Activated naive CD8-positive, alpha-beta T cell treated with anti-CD3 and anti-CD28 coated beads, Interleukin-2, amount 50 U/mL, for 24 hours (primary cell): ENCODE measurements around the gene MYO7B.

Experiments used
- ATAC-seq: fragments of 150-1000 bp; cut with Tn5 transposase; one replicate; pipeline ENCODE4 v1.10.0; 2021
- DNase-seq: peaks from one replicate; pipeline ENCODE4 v3.0.0; 2021
- H3K27ac Mint-ChIP-seq: one replicate; pipeline ENCODE4 v1.8.0; 2021; ENCODE audit warnings: mild to moderate bottlenecking, mixed read lengths
- H3K27me3 Mint-ChIP-seq: one replicate; pipeline ENCODE4 v1.8.0; 2021; ENCODE audit warnings: mixed read lengths
- H3K36me3 Mint-ChIP-seq: one replicate; pipeline ENCODE4 v1.8.0; 2021; ENCODE audit warnings: low read depth, mixed read lengths
- H3K4me1 Mint-ChIP-seq: one replicate; pipeline ENCODE4 v1.8.0; 2021; ENCODE audit warnings: mixed read lengths
- H3K4me3 Mint-ChIP-seq: one replicate; pipeline ENCODE4 v1.8.0; 2021; ENCODE audit warnings: mild to moderate bottlenecking, moderate library complexity, mixed read lengths
- H3K9me3 Mint-ChIP-seq: one replicate; pipeline ENCODE4 v1.8.0; 2021; ENCODE audit warnings: mixed read lengths

MYO7B gene

DNA sequence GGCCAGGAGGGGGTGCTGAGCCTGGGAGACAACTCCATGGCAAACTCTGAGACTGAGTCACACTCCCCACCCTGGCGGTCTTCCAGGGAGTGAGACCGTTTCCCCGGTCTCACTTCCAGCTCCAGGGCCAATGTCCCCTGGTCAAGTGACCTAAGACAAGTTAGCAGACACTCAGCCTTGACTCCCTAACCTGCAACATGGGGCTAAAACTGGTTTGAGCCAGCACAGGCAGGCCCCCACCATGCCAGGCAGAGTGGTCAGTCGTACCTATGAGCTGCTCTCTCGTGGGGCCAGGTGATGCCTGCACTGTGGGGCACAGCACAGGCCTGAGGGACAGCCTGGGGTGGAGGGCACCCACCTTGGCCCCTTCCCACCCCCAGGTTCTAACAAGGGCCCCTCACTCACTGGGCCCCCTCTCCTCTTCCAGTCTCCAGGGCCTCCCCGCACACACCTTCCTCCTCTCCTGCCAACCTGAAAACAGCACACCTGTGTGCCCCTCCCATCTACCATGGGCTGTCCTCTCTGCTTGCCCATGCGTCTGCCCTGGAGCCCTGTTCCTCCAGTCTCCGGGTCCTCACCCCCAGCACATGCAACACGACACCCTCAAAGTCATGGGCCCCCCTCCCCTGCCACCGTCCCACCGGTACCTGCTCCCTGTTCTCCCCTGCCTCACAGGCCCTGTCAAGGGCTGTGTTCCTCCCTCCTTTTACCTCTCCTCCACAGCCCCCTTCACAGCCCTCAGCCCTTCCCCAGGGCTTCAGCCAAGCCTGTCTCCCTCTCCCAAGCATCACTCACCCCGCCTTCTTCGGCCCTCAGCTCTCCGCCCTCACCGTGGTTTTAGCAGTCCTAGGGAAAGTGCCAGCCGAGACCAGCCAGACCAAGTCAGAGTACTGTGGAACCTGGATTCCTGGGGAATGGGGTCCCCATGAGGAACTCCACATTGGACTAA lies 112.0 kb downstream of the MYO7B start:
- H3K27me3 Mint-ChIP-seq: no peaks in the 10 kb centered on the region
- H3K27ac Mint-ChIP-seq: no peak overlapping the region
- no peak overlapping the region for H3K4me3 Mint-ChIP-seq
- peaks cover 8% of the 10 kb centered on the region for H3K4me1 Mint-ChIP-seq
- ATAC-seq (no peak), DNase-seq (no peak)
- no peaks in the 10 kb centered on the region for H3K9me3 Mint-ChIP-seq
- H3K36me3 Mint-ChIP-seq: no peaks in the 10 kb centered on the region

DNA sequence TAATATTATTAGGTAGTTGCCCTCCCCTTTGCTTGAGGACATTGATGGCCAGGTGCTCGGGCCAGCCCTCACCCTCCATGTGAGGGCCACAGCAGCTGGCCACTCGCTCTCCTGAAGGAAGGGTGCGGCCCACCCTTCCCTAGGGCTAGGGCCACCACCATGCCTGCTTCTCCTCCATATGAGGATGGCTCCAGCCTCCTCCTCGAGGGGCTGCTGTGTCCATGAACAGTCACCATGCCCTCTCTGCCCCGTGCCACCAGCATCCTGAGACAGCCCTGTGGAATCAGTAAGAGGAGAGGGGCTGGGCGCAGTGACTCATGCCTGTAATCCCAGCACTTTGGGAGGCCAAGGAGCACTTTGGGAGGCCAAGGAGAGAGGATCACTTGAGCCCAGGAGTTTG lies 112.8 kb downstream of the MYO7B start:
- Mint-ChIP-seq H3K36me3 (no peaks in the 10 kb centered on the region), H3K4me1 (peaks cover 8% of the 10 kb centered on the region), H3K27ac (no peak overlapping the region), H3K4me3 (no peak overlapping the region), H3K27me3 (no peaks in the 10 kb centered on the region), H3K9me3 (no peaks in the 10 kb centered on the region)
- ATAC-seq (no peak), DNase-seq (no peak)

DNA sequence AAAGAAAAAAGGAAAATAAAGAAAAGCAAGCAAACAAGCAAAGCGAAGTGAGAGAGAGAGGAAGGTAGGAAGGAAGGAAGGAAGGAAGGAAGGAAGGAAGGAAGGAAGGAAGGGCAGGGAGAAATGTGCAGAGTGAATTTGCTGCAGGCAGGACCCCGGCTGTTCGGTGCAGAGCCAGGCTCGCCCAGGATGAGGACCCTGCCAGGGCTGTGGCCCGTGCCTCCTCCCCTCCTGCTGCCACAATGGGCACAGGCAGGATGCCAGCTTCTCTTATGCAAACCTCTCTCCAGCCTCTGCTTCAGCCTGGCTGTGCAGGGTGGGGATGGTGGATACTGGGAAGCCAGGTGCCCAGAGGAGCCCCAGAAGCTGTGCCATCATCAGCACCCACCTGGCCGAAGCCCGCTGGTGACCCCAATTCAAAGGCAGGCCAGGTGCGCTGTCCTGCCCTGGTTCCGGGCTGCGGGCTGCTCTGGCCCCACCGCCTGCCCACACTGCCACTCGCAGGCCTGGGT lies 113.7 kb downstream of the MYO7B start:
- H3K36me3 Mint-ChIP-seq: no peaks in the 10 kb centered on the region
- no peak for DNase-seq
- H3K9me3 Mint-ChIP-seq: no peaks in the 10 kb centered on the region
- no peak overlapping the region for H3K4me3 Mint-ChIP-seq
- no peaks in the 10 kb centered on the region for H3K27me3 Mint-ChIP-seq
- H3K27ac Mint-ChIP-seq: no peak overlapping the region
- peaks cover 8% of the 10 kb centered on the region for H3K4me1 Mint-ChIP-seq
- no peak for ATAC-seq

DNA sequence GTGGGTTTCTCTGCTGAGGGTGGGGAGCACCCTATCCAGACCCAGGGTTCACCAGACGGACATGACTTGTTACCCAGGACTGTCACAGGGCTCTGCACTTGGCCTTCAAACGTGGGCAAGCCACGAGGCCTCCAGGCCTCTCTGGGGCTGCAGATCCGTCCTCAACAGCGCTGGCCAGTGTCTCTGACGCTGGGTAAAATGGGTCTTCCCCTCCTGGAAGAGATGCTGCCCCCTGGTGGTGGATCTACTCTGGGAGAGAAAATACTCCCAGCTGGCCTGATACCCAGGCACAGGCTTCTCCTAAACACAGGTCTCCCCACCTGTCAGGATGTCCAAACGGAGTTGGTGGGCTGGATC lies 114.2 kb downstream of the MYO7B start:
- Mint-ChIP-seq H3K27ac (no peak overlapping the region), H3K36me3 (no peaks in the 10 kb centered on the region), H3K27me3 (no peaks in the 10 kb centered on the region), H3K4me3 (peak overlapping the region; percentile 48), H3K4me1 (peaks cover 8% of the 10 kb centered on the region), H3K9me3 (no peaks in the 10 kb centered on the region)
- ATAC-seq: peak; percentile 73
- peak; percentile 94 for DNase-seq

DNA sequence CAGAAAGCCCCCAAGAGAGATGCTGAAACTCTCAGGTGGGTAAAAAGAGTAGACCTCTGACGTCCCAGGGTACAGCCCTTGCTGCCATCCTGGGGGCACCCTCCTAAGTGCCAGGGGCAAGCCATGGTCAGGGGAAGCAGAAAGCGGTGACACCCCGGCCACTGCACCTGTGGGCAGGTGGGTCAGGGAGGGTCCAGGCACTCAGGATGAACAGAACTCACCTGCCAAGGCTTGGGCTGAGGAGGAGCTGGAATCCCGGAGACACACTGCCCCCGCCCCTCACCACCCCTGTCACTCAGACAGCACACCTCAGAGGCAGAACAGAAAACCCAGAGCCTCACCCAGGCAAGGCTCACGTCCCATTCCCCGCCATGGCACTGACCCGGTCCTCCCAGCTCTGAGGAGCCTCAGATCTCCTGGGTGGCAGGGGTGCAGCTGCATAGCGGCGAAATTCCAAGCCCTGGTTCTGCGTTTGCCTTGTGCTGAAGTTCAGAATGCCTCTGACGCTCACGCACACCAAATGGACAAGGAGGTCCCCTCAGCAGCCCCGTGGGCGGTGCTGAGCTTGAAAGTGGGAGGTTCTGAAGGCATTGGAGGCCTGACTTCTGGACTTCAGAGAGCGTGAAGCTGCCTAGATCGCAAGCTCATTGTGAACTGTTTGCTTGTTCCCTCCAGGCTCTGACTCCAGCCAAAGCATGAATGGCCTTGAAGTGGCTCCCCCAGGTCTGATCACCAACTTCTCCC lies 114.7 kb downstream of the MYO7B start:
- DNase-seq (no peak), ATAC-seq (no peak)
- H3K9me3 Mint-ChIP-seq: no peaks in the 10 kb centered on the region
- no peak overlapping the region for H3K4me3 Mint-ChIP-seq
- H3K27ac Mint-ChIP-seq: no peak overlapping the region
- no peaks in the 10 kb centered on the region for H3K27me3 Mint-ChIP-seq
- H3K36me3 Mint-ChIP-seq: no peaks in the 10 kb centered on the region
- H3K4me1 Mint-ChIP-seq: peaks cover 8% of the 10 kb centered on the region

DNA sequence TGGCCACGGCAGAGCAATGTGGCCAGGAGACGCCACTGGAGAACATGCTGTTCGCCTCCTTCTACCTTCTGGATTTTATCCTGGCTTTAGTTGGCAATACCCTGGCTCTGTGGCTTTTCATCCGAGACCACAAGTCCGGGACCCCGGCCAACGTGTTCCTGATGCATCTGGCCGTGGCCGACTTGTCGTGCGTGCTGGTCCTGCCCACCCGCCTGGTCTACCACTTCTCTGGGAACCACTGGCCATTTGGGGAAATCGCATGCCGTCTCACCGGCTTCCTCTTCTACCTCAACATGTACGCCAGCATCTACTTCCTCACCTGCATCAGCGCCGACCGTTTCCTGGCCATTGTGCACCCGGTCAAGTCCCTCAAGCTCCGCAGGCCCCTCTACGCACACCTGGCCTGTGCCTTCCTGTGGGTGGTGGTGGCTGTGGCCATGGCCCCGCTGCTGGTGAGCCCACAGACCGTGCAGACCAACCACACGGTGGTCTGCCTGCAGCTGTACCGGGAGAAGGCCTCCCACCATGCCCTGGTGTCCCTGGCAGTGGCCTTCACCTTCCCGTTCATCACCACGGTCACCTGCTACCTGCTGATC lies 115.4 kb downstream of the MYO7B start:
- Mint-ChIP-seq H3K27me3 (no peaks in the 10 kb centered on the region), H3K27ac (no peak overlapping the region)

DNA sequence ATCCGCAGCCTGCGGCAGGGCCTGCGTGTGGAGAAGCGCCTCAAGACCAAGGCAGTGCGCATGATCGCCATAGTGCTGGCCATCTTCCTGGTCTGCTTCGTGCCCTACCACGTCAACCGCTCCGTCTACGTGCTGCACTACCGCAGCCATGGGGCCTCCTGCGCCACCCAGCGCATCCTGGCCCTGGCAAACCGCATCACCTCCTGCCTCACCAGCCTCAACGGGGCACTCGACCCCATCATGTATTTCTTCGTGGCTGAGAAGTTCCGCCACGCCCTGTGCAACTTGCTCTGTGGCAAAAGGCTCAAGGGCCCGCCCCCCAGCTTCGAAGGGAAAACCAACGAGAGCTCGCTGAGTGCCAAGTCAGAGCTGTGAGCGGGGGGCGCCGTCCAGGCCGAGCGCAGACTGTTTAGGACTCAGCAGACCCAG lies 115.9 kb downstream of the MYO7B start:
- no peak overlapping the region for H3K4me3 Mint-ChIP-seq
- H3K9me3 Mint-ChIP-seq: no peaks in the 10 kb centered on the region
- ATAC-seq (no peak), DNase-seq (no peak)
- H3K4me1 Mint-ChIP-seq: peaks cover 8% of the 10 kb centered on the region
- H3K36me3 Mint-ChIP-seq: no peaks in the 10 kb centered on the region
- no peak overlapping the region for H3K27ac Mint-ChIP-seq
- no peaks in the 10 kb centered on the region for H3K27me3 Mint-ChIP-seq

More for the DNA sequence above, 115.4 kb downstream of the MYO7B start:
- no peaks in the 10 kb centered on the region for H3K9me3 Mint-ChIP-seq
- no peak overlapping the region for H3K4me3 Mint-ChIP-seq
- H3K36me3 Mint-ChIP-seq: no peaks in the 10 kb centered on the region
- peaks cover 8% of the 10 kb centered on the region for H3K4me1 Mint-ChIP-seq
- DNase-seq (no peak), ATAC-seq (no peak)

DNA sequence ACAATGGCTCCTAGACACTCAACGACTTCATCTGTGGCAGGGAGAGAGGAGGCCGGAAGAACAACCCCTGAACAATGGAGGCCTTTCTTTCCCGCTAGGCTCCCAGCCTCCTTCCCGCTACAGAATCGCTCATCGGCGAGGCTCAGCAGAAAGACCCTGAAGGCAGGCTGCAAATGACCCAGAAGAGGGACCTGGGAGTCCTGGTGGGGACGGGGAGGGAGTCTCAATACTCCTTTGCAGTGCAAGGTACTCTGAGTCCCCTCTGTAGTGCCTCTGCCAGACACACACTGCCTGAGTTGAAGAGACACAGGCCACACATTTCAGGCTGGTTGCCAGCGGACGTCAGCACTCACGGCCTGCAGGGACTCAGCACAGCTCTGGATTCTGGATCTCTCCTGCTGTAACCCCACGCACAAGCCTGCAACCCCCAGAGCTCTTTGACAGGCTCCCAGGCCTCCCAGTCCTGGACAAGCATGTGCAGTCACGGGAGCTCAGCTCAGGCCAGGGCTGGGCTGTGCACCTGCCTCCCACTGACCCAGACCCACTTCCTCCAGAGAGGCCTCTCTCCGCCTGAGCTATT lies 116.6 kb downstream of the MYO7B start:
- H3K27ac Mint-ChIP-seq: no peak overlapping the region
- H3K4me1 Mint-ChIP-seq: peaks cover 8% of the 10 kb centered on the region
- no peaks in the 10 kb centered on the region for H3K27me3 Mint-ChIP-seq
- no peak for ATAC-seq
- no peak for DNase-seq
- H3K36me3 Mint-ChIP-seq: no peaks in the 10 kb centered on the region
- no peaks in the 10 kb centered on the region for H3K9me3 Mint-ChIP-seq
- H3K4me3 Mint-ChIP-seq: no peak overlapping the region

DNA sequence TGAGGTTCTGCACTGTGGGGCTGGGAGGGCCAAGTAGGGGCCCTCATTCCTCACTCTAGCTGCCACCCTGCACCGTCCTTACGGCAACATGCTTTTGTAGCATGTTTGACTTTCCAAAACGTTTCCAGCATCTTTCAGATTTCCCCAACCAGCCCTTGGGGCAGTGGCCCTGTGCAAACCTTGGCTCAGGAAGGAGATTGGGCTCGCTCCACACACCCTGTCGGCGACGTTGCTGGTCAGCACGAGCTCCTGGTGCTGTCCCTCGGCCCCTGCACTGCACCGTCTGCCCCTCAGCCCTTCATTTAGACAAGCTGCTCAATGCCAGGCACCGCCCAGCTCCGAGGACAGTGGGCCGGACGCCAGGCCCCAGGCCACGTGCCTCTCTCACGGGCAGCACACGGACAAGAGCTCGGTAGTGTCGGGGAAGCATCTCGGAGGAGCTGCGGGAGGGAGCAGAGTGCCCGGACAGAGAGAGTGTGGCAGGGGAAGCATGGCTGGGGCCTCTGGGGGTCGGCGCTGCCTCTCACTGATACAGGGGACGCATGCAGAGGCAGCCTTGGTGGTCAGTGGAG lies 117.4 kb downstream of the MYO7B start:
- Mint-ChIP-seq H3K27ac (no peak overlapping the region), H3K27me3 (no peaks in the 10 kb centered on the region), H3K9me3 (no peaks in the 10 kb centered on the region), H3K4me3 (no peak overlapping the region), H3K36me3 (no peaks in the 10 kb centered on the region), H3K4me1 (peaks cover 8% of the 10 kb centered on the region)
- no peak for DNase-seq
- no peak for ATAC-seq

DNA sequence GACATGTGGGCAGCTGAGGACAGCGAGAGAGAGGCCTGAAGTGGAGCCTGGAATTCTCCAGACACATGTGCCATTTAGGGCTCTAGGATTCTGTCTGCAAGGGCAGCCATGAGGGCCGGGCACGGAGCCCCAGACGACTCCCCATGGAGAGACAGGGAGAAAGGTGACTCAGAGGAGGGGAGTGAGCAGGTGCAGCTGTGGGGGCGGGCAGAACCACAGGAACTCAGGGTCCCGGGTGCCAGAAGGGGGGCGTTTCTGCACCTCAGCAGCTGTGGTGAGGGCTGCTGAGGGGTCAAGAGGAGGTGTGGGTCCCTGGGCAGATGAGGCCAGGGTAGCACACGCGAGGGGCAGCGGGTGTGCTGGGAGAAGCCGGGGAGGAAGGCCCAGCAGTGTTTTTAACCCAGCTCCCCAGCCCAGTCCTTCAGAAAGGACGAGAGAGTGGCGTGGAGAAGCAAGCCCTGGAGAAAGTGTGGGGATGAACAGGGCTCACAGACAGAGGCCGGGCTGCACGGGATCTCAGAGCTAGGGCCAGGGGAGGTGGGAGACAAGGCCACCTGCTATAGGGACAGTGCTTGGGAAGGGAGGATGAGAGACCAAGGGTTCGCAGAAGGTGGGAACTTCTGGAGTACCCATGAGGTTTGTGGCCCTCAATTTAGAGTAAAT lies 118.1 kb downstream of the MYO7B start:
- Mint-ChIP-seq H3K27ac (no peak overlapping the region), H3K4me3 (no peak overlapping the region), H3K27me3 (no peaks in the 10 kb centered on the region), H3K4me1 (peaks cover 6% of the 10 kb centered on the region), H3K36me3 (no peaks in the 10 kb centered on the region), H3K9me3 (no peaks in the 10 kb centered on the region)
- DNase-seq (no peak), ATAC-seq (no peak)

DNA sequence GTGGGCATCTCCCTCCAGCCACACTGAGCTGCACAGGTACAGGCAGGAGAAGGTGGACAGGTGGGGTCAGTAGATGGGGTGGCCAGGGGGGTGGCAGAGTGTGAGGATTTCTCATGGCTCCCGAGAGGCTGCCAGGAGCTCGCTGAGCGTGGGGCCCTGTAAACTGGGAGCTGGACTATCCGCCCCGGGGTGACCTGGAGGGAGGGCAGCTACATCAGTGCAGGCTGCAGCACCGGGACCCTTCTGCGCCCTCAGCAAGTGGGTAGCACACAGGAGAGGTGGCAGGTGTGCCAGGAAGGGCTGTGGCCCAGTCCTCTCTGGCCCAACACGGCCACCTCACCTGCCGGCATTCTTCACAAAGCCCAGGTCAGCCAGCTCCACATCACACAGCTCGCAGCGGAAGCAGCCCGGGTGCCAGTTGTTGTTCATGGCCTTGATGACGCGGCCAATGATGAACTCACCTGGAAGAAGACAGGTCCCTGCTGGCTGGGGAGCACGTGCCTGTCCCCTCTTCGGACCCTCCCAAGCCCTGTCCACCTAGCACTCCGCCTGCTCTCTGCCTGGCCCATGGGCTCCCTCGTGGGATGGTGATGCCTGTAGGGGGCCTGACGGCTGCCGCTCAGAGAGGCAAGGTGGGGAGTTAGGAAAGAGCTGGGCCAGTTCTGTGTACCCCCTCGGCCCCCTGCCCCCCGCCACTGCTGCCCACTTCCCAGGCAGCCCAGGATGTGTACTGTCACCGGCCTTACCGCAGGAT lies 118.8 kb downstream of the MYO7B start:
- peaks cover 4% of the 10 kb centered on the region for H3K4me1 Mint-ChIP-seq
- H3K4me3 Mint-ChIP-seq: no peak overlapping the region
- ATAC-seq: no peak
- no peaks in the 10 kb centered on the region for H3K27me3 Mint-ChIP-seq
- H3K27ac Mint-ChIP-seq: no peak overlapping the region
- DNase-seq: no peak
- no peaks in the 10 kb centered on the region for H3K9me3 Mint-ChIP-seq
- no peaks in the 10 kb centered on the region for H3K36me3 Mint-ChIP-seq

DNA sequence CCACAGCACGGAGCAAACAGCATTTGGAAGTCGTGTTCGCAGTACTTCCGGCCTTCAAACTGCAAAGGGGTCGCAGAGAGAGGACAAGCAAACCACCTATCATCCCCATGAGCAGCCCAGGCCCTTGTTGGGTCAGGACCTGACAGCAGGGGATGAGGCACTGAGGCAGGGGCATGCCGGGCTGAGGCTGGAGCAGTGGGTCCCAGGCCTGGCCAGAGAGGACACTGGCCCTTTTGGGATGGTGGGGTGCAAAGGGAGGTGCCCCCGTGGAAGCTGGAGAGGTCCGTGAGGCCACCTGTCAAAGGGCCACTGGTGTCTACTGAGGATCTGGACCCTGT lies 119.3 kb downstream of the MYO7B start:
- DNase-seq: no peak
- Mint-ChIP-seq H3K9me3 (no peaks in the 10 kb centered on the region), H3K36me3 (no peaks in the 10 kb centered on the region), H3K27ac (no peak overlapping the region), H3K4me1 (peaks cover under 1% of the 10 kb centered on the region), H3K4me3 (no peak overlapping the region), H3K27me3 (no peaks in the 10 kb centered on the region)
- ATAC-seq: no peak

DNA sequence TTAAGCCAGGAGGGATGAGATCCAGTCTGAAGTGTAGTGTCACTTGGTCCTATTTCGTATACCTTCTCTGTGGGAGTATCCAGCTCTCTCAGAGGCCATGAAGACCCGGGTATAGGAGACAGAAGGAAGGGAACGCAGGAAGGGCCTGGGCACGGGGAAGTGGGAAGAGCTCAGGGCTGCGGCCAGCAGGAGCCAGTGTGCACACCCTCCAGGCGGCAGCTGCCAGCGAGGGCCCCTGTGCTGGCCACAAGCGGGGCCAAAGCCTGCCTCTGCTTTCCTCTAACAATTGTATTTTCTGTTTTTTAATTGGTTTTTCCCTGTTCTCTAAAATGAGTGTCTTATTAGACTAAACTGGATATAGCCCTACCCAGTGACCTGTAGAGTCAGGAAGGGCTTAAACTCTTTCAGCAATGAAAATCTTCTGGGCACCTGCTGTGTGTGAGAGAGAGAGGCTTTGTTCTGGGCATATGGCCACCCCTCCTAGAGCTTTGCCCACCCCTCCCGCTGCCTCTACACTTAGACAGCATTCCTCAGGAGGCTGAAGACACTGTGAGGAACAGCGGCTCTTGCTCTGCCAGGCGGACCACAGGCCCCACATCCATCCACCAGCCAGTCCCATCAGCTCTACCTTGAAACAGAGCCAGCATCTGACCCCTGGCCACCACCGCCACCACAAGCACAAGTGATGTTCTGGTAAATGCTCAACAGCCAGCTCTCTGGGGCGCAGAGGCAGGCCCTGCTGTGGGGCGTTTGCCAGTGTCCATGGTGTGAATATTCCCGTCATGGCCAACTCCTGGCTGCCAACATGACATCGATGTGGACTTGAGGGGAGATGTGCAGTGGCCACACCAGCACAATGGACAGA lies 120.0 kb downstream of the MYO7B start:
- H3K27ac Mint-ChIP-seq: no peak overlapping the region
- no peaks in the 10 kb centered on the region for H3K27me3 Mint-ChIP-seq
- H3K4me1 Mint-ChIP-seq: no peaks in the 10 kb centered on the region
- DNase-seq (no peak), ATAC-seq (no peak)
- no peak overlapping the region for H3K4me3 Mint-ChIP-seq
- H3K36me3 Mint-ChIP-seq: no peaks in the 10 kb centered on the region
- H3K9me3 Mint-ChIP-seq: no peaks in the 10 kb centered on the region
